ENCODE data around the gene PCDHGA10.
"Not testable (repeated sequence)": the region's sequence is repeated elsewhere in the genome, so short reads cannot be mapped to it uniquely, and the experiment has no call there.

The PCDHGA10 gene

DNA sequence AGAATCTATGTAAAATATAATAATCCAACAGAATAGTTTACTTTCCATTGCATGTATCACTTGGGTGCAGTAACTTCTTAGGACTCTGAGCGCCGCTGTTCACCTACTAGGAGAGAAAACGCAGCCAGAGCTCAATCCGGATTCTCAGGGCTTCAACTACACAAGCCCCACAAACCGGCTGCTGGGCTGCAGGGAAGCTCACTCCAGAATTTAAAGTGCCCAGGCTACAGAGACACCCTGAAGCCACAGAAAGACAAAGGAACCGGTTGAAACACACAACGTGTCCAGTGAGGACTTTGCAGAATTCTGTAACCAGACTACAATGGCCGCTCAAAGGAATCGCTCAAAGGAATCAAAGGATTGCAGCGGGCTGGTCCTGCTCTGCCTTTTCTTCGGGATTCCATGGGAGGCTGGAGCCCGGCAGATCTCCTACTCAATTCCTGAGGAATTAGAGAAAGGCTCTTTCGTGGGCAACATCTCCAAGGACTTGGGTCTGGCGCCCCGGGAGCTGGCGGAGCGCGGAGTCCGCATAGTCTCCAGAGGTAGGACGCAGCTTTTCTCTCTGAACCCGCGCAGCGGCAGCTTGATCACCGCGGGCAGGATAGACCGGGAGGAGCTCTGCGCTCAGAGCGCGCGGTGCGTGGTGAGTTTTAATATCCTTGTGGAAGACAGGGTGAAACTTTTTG is at the start of gene PCDHGA10:
Gene PCDHGA10, plus strand, starts transcription at position 134 of the 686 bp plus-strand sequence. Its CDS starts 189 bp downstream, at position 323.
- DNase-seq = peak; percentile 47

DNA sequence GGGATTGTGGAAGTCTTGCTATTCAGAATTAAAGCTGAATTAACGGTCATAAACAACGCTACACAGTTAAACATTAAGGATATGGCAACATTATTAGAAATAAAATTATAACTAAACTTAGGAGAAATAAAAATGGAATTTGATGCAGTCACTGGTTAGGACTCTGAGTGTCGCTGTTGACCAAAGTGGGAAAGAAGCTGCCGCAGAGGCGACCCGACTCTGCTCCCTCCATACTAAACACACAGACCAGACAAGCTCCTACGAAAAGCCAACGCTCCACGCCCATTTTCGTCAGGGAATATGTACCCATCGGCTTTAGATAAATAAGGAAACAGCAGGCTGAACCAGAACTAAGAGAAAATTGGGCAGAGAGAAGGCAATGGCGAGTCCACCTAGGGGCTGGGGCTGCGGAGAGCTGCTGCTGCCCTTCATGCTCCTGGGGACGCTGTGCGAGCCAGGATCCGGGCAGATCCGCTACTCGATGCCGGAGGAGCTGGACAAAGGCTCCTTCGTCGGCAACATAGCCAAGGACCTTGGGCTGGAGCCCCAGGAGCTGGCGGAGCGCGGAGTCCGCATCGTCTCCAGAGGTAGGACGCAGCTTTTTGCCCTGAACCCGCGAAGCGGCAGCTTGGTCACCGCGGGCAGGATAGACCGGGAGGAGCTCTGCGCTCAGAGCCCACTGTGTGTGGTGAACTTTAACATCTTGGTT is 48.7 kb upstream of the PCDHGA10 start, which contains the start of gene PCDHGA5:
Gene PCDHGA5, plus strand, starts transcription at position 211 of the 709 bp plus-strand sequence. Its CDS starts 169 bp downstream, at position 380.
- DNase-seq = no peak

DNA sequence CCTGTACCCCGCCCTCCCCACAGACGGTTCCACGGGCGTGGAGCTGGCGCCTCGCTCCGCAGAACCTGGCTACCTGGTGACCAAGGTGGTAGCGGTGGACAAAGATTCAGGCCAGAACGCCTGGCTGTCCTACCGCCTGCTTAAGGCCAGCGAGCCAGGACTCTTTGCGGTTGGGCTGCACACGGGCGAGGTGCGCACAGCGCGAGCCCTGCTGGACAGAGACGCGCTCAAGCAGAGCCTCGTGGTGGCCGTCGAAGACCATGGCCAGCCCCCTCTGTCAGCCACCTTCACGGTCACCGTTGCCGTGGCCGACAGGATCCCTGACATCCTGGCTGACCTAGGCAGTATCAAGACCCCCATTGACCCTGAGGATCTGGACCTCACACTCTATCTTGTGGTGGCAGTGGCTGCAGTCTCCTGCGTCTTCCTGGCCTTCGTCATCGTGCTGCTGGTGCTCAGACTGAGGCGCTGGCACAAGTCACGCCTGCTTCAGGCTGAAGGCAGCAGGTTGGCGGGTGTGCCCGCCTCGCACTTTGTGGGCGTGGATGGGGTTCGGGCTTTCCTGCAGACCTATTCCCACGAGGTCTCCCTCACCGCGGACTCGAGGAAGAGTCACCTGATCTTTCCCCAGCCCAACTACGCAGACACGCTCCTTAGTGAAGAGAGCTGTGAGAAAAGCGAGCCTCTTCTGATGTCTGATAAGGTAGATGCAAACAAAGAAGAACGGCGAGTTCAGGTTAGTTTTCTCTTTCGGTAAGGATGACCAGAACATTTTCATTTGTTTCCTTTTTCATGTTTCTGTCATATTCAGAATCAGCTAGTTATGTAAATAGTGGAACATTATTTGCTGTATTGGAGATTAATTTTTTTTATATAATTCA is 46.5 kb upstream of the PCDHGA10 start:
- no peak for DNase-seq

- DNase-seq = no peak
Observed at GRCh38 chr5:141369994-141370848, 42.6 kb upstream of the PCDHGA10 start, which contains the start of gene PCDHGB3. Gene PCDHGB3 (plus strand): TSS chr5:141370242. CDS start chr5:141370395, 153 bp downstream.

DNA sequence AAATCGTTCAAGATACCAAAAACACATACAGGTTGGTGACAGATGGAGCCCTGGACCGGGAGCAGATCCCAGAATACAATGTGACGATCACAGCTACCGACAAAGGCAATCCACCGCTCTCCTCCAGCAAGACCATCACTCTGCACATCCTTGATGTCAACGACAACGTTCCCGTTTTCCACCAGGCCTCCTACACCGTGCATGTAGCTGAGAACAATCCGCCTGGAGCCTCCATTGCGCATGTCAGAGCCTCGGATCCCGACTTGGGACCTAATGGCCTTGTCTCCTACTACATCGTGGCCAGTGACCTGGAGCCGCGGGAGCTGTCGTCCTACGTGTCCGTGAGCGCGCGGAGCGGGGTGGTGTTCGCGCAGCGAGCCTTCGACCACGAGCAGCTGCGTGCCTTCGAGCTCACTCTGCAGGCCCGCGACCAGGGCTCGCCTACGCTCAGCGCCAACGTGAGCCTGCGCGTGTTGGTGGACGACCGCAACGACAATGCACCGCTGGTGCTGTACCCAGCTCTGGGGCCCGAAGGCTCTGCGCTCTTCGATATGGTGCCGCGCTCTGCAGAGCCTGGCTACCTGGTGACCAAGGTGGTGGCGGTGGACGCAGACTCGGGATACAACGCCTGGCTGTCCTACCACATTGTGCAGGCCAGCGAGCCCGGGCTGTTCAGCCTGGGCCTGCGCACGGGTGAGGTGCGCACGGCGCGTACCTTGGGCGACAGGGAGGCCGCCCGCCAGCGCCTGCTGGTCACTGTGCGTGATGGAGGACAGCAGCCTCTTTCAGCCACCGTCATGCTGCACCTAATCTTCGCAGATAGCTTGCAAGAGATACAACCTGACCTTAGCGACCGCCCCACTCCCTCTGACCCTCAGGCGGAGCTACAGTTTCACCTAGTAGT is 41.0 kb upstream of the PCDHGA10 start:
- no peak for DNase-seq

- DNase-seq = no peak
Observed at GRCh38 chr5:141373673-141374317, 39.0 kb upstream of the PCDHGA10 start, which contains the start of gene PCDHGA6. Gene PCDHGA6 (plus strand): TSS chr5:141373891. CDS start chr5:141374084, 193 bp downstream.

DNA sequence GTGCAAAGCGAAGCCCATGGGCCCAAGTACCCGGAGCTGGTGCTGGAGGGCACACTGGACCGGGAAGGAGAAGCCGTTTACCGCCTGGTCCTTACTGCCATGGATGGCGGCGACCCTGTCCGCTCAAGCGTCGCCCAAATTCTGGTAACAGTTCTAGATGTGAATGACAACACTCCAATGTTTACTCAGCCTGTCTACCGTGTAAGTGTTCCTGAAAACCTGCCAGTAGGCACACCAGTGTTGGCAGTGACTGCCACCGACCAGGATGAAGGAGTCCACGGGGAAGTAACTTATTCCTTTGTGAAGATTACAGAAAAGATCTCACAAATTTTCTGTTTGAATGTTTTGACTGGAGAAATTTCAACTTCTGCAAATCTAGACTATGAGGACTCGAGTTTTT is 38.2 kb upstream of the PCDHGA10 start:
- no peak for DNase-seq

DNA sequence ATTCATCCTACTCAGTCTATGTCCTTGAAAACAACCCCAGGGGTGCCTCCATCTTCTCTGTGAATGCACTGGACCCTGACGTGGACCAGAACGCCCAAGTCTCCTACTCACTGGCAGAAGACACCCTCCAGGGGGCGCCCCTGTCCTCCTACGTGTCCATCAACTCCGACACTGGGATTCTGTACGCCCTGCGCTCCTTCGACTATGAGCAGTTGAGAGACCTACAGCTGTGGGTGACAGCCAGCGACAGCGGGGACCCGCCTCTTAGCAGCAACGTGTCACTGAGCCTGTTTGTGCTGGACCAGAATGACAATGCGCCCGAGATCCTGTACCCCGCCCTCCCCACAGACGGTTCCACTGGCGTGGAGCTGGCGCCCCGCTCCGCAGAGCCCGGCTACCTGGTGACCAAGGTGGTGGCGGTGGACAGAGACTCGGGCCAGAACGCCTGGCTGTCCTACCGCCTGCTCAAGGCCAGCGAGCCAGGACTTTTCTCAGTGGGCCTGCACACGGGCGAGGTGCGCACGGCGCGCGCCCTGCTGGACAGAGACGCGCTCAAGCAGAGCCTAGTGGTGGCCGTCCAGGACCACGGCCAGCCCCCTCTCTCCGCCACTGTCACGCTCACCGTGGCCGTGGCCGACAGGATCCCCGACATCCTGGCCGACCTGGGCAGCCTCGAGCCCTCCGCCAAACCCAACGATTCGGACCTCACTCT is 37.2 kb upstream of the PCDHGA10 start:
- DNase-seq = not testable (repeated sequence)

- DNase-seq = no peak
Observed at GRCh38 chr5:141382469-141383294, 30.1 kb upstream of the PCDHGA10 start, which contains the start of gene PCDHGA7. Gene PCDHGA7 (plus strand): TSS chr5:141382742. CDS start chr5:141382900, 158 bp downstream.

GRCh38 chr5:141383345-141383744 is 29.4 kb upstream of the PCDHGA10 start:
- no peak for DNase-seq

GRCh38 chr5:141384471-141385267 is 28.1 kb upstream of the PCDHGA10 start:
- DNase-seq = no peak

DNA sequence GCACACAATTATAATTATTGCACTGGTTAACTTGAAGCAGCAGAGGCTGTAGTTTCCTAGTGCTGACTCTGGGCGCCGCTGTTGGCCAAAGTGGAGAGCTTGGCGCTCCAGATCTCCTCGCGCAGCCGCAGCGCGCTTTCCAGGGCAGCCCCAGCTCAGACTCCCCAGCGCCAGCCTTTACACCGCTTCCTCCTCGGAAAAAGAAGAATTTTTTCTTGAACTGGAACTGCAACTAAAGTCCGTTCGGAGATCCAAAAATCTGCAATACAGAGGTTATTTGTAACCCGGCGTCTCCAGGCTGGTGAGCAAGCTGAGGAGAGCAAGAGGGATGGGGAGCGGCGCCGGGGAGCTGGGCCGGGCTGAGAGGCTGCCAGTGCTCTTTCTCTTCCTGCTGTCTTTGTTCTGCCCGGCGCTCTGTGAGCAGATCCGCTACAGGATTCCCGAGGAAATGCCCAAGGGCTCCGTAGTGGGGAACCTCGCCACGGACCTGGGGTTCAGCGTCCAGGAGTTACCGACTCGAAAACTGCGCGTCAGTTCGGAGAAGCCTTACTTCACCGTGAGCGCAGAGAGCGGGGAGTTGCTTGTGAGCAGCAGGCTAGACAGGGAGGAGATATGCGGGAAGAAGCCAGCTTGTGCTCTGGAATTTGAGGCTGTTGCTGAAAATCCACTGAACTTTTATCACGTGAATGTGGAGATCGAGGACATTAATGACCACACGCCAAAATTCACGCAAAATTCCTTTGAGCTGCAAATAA is 25.1 kb upstream of the PCDHGA10 start, which contains the start of gene PCDHGB4:
Gene PCDHGB4, plus strand, starts transcription at position 142 of the 755 bp plus-strand sequence. Its CDS starts 187 bp downstream, at position 329.
- not testable (repeated sequence) for DNase-seq

DNA sequence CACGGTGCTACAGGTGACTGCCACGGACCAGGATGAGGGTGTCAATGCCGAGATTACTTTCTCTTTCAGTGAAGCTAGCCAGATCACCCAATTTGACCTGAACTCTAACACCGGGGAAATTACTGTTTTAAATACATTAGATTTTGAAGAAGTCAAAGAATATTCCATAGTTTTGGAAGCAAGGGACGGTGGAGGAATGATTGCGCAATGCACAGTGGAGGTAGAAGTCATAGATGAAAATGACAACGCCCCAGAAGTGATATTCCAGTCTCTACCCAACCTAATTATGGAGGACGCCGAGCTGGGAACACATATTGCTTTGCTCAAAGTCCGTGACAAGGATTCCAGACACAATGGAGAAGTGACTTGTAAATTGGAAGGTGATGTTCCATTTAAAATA is 24.1 kb upstream of the PCDHGA10 start:
- no peak for DNase-seq

- no peak for DNase-seq
Observed at GRCh38 chr5:141389153-141390042, 23.4 kb upstream of the PCDHGA10 start.

DNA sequence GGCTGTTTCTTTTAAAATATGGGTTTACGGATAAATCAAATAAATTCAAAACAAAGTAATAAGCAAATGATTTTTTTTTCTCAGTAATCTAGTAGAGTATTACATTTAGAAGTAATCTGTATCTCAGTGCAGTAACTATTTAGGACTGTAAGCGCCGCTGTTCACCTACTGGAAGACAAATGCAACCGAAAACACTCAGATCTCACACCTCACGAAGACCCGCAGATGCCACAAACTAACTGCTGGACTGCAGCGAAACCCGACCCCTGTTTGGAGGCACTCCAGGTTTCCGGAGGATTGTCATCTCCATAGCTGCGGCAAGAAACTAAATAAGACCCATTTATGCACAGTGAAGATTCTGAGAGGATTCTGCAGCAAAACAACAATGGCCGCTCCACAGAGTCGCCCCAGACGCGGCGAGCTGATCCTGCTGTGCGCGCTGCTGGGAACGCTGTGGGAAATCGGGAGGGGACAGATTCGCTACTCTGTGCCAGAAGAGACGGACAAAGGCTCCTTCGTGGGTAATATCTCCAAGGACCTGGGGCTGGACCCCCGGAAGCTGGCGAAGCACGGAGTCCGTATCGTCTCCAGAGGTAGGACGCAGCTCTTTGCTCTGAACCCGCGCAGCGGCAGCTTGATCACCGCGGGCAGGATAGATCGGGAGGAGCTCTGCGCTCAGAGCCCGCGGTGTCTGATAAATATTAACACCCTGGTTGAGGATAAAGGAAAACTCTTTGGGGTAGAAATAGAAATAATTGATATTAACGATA is 20.2 kb upstream of the PCDHGA10 start, which contains the start of gene PCDHGA8:
Gene PCDHGA8, plus strand, starts transcription at position 205 of the 770 bp plus-strand sequence. Its CDS starts 181 bp downstream, at position 386.
- DNase-seq = no peak
